C4-2B (cell line): ENCODE measurements around the gene HS1BP3.

Source experiments
- CTCF ChIP-seq: fragments of 450-650 bp; conservative IDR thresholded peaks from 2 replicates; pipeline ENCODE4 v1.5.1; 2017; ENCODE audit warnings: mild to moderate bottlenecking
- ZFX ChIP-seq: fragments of 450-650 bp; IDR thresholded peaks from 2 replicates; pipeline ENCODE4 v1.6.1; 2017

GRCh38 chr2:20674974-20675679 lies 24.2 kb upstream of the HS1BP3 start:
- TF ChIP-seq CTCF (no peak), ZFX (no peak)
